HepG2 (cell line): Measurements from ENCODE around the gene KTN1. TPM values are rescaled to one million over a fixed set of nuclear protein-coding genes. Genes with fewer than 3 reads are reported as not detected.

ENCODE experiments used
- DZIP1 ChIP-seq: sonication (generic); formaldehyde crosslinking; IDR thresholded peaks from 2 replicates; pipeline ENCODE4 v1.5.0; 2020; ENCODE audit warnings: mild to moderate bottlenecking, missing genetic modification reagents
- MZF1 ChIP-seq: sonication (generic); formaldehyde crosslinking; IDR thresholded peaks from 2 replicates; pipeline ENCODE4 v1.8.1; 2023; ENCODE audit warnings: mild to moderate bottlenecking, missing genetic modification reagents, borderline replicate concordance
- RAD21 ChIP-seq: fragments of 450-650 bp; formaldehyde crosslinking; IDR thresholded peaks from 2 replicates; pipeline ENCODE4 v1.5.0; 2020; ENCODE audit warnings: mild to moderate bottlenecking
- RCOR2 ChIP-seq: IDR thresholded peaks from 2 replicates; pipeline ENCODE4 v1.6.1; 2016; ENCODE audit warnings: missing biosample characterization, missing genetic modification reagents
- REST ChIP-seq, 2 experiments: IDR thresholded peaks; 2 replicates each; pipeline ENCODE4 v1.6.1; 2011 to 2012; ENCODE audit warnings: low read length in 2 of 2, borderline replicate concordance in 1 of 2, low read depth in 1 of 2, mild to moderate bottlenecking in 1 of 2, moderate library complexity in 1 of 2
- SOX13 ChIP-seq, 3 experiments: fragments of 450-650 bp in 1 of 3; sonication (generic) in 1 of 3; formaldehyde crosslinking in 1 of 3; IDR thresholded peaks in 2 of 3; conservative IDR thresholded peaks in 1 of 3; 2 replicates each; pipeline versions ENCODE4 v1.5.0 to v1.6.1; 2016 to 2020; ENCODE audit warnings: antibody characterized with exemption in 1 of 3, mild to moderate bottlenecking in 1 of 3, missing compliant biosample characterization in 1 of 3, missing genetic modification reagents in 1 of 3, moderate library complexity in 1 of 3
- SP4 ChIP-seq: sonication (generic); formaldehyde crosslinking; IDR thresholded peaks from 2 replicates; pipeline ENCODE4 v1.8.1; 2023; ENCODE audit warnings: mild to moderate bottlenecking, missing genetic modification reagents
- TARDBP ChIP-seq: sonication (generic); formaldehyde crosslinking; IDR thresholded peaks from 2 replicates; pipeline ENCODE4 v1.8.0; 2022; ENCODE audit warnings: mild to moderate bottlenecking, missing genetic modification reagents
- ZBTB46 ChIP-seq: sonication (generic); formaldehyde crosslinking; IDR thresholded peaks from 2 replicates; pipeline ENCODE4 v1.4.0; 2020; ENCODE audit warnings: mild to moderate bottlenecking, missing genetic modification reagents, borderline replicate concordance
- ZFP62 ChIP-seq: sonication (generic); formaldehyde crosslinking; IDR thresholded peaks from 2 replicates; pipeline ENCODE4 v1.4.0; 2020; ENCODE audit warnings: missing genetic modification reagents
- ZNF432 ChIP-seq: sonication (generic); formaldehyde crosslinking; IDR thresholded peaks from 2 replicates; pipeline ENCODE4 v1.5.0; 2020; ENCODE audit warnings: missing genetic modification reagents, mild to moderate bottlenecking, borderline replicate concordance
- ZNF550 ChIP-seq: sonication (generic); formaldehyde crosslinking; IDR thresholded peaks from 2 replicates; pipeline ENCODE4 v1.4.0; 2020; ENCODE audit warnings: mild to moderate bottlenecking, missing genetic modification reagents, borderline replicate concordance
- ZNF644 ChIP-seq: IDR thresholded peaks from 2 replicates; pipeline ENCODE4 v1.6.1; 2016; ENCODE audit warnings: low read depth
- ZNF691 ChIP-seq: sonication (generic); formaldehyde crosslinking; IDR thresholded peaks from 2 replicates; pipeline ENCODE4 v1.4.0; 2020; ENCODE audit warnings: missing genetic modification reagents, low read depth, mild to moderate bottlenecking, borderline replicate concordance
- ZNF746 ChIP-seq: sonication (generic); formaldehyde crosslinking; IDR thresholded peaks from 2 replicates; pipeline ENCODE4 v1.8.0; 2022; ENCODE audit warnings: mild to moderate bottlenecking, missing genetic modification reagents
- ZNF768 ChIP-seq: sonication (generic); formaldehyde crosslinking; IDR thresholded peaks from 2 replicates; pipeline ENCODE4 v1.4.0; 2020; ENCODE audit warnings: missing genetic modification reagents
- polyA plus RNA-seq, 8 experiments: library from polyadenylated mRNA; depleted of rRNA in 3 of 8; stranded (reverse) in 7 of 8; unstranded in 1 of 8; fragments of >200 nt; fragmentation: Illumina TruSeq in 4 of 8; extraction: Trizol in 4 of 8; gene quantifications; 2 replicates each; pipeline versions ENCODE4 v1.2.1 to v1.2.3, GENCODE V29; 2011 to 2016; ENCODE audit warnings: low read depth in 4 of 8, missing spikeins in 1 of 8, mixed read lengths in 1 of 8; ENCODE audit not compliant: insufficient read depth in 1 of 8
- total RNA-seq, 5 experiments: library from RNA; depleted of rRNA; stranded (reverse); fragments of >200 nt; fragmentation: Illumina TruSeq; extraction: Trizol; gene quantifications; 2 replicates each; pipeline ENCODE4 v1.2.3, GENCODE V29; 2016; ENCODE audit warnings: low read depth in 1 of 5
- TF ChIP-seq, protein P1 (sequence below): IDR thresholded peaks from 2 replicates; pipeline ENCODE4 v1.6.1; 2016; ENCODE audit warnings: missing compliant biosample characterization, missing genetic modification reagents, borderline replicate concordance

The KTN1 gene
- total and polyA plus RNA-seq, 2 of the 13 experiments (the other 11 are each of a cell fraction or from before 2014, with no cell fraction given) = 60.6 to 169 TPM

GRCh38 chr14:55599250-55599879, 19.4 kb downstream of the KTN1 start (continued):
- TF ChIP-seq REST (IDR thresholded peaks at IDR 0.05; ENCODE audit: borderline replicate concordance in 1 of 2, low read depth in 1 of 2, low read length in 2 of 2) = peak in 1 of 2 experiments; percentile 73; a peak in 1 of 4 replicates
- peak; percentile 92 for TF ChIP-seq RCOR2 (CRISPR knock-in tag)
- TF ChIP-seq ZNF550 (CRISPR knock-in tag) = no peak
- no peak for TF ChIP-seq MZF1 (CRISPR knock-in tag)
- TF ChIP-seq ZNF644 (CRISPR knock-in tag) = peak; percentile 84
- TF ChIP-seq DZIP1 = no peak
- TF ChIP-seq ZFP62 (CRISPR knock-in tag) = no peak
- 0 out of 2 replicates have a peak, but pooled peaks have one; percentile 42 for TF ChIP-seq ZNF746
- peak; percentile 80; the same call in 1 of the 2 replicates for TF ChIP-seq TARDBP (CRISPR knock-in tag)
- TF ChIP-seq SP4 (CRISPR knock-in tag) = no peak
- TF ChIP-seq ZNF768 (CRISPR knock-in tag) = no peak
- peak; percentile 42; the same call in 1 of the 2 replicates for TF ChIP-seq SOX13 (IDR thresholded peaks at IDR 0.05)
- TF ChIP-seq SOX13 (CRISPR knock-in tag; conservative IDR thresholded peaks at IDR 0.05 in 1 of 2, IDR thresholded peaks at IDR 0.05 in 1 of 2) = peak in 1 of 2 experiments; percentile 82; a peak in 2 of 4 replicates
- peak; percentile 44; the same call in 1 of the 2 replicates for TF ChIP-seq ZNF691 (CRISPR knock-in tag)
- TF ChIP-seq RAD21 (CRISPR knock-in tag) = 0 out of 2 replicates have a peak, but pooled peaks have one; percentile 13
- no peak for TF ChIP-seq ZNF432 (CRISPR knock-in tag)
- no peak for TF ChIP-seq ZBTB46 (CRISPR knock-in tag)
- TF ChIP-seq, protein P1, sequence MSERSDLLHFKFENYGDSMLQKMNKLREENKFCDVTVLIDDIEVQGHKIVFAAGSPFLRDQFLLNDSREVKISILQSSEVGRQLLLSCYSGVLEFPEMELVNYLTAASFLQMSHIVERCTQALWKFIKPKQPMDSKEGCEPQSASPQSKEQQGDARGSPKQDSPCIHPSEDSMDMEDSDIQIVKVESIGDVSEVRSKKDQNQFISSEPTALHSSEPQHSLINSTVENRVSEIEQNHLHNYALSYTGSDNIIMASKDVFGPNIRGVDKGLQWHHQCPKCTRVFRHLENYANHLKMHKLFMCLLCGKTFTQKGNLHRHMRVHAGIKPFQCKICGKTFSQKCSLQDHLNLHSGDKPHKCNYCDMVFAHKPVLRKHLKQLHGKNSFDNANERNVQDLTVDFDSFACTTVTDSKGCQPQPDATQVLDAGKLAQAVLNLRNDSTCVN (CRISPR knock-in tag) = 0 out of 2 replicates have a peak, but pooled peaks have one; percentile 37
